Body of pancreas (tissue), 4 donors: ENCODE measurements around the gene SMURF2. TPM values are rescaled to one million over a fixed set of nuclear protein-coding genes. Genes with fewer than 3 reads are reported as not detected.
"Not testable (repeated sequence)": the region's sequence is repeated elsewhere in the genome, so short reads cannot be mapped to it uniquely, and the experiment has no call there.

Experiments used
- ATAC-seq: fragments of 150-250 bp; one replicate; pipeline ENCODE4 v1.9.1; 2016
- DNase-seq, 4 donors: peaks; one replicate each; pipeline ENCODE4 v3.0.0-alpha.2; 2019
- H3K27ac ChIP-seq, 4 donors: fragments of 200-600 bp; sonication (generic); 1 replicate in 3 of 4; 2 replicates in 1 of 4; pipeline versions ENCODE4 v1.5.1 to v1.6.1; 2016 to 2019; ENCODE audit warnings: mild to moderate bottlenecking in 1 of 4, mixed read lengths in 1 of 4, moderate library complexity in 1 of 4
- H3K27me3 ChIP-seq, 2 donors: fragments of 200-600 bp; sonication (generic); one replicate each; pipeline ENCODE4 v1.6.0; 2016; ENCODE audit warnings: mild to moderate bottlenecking in 1 of 2
- H3K36me3 ChIP-seq, 2 donors: fragments of 200-600 bp; sonication (generic); replicated peaks in 1 of 2; 2 replicates each; pipeline ENCODE4 v1.5.1; 2016; ENCODE audit warnings: low read depth in 2 of 2; ENCODE audit not compliant: insufficient read depth in 1 of 2
- H3K4me1 ChIP-seq: fragments of 200-600 bp; sonication (generic); one replicate; pipeline ENCODE4 v1.6.0; 2016
- H3K4me3 ChIP-seq, 2 donors: fragments of 200-600 bp; sonication (generic); 1 replicate in 1 of 2; 2 replicates in 1 of 2; pipeline ENCODE4 v1.5.1; 2016 to 2019
- H3K9me3 ChIP-seq, 3 donors: fragments of 200-600 bp; sonication (generic); 1 replicate in 2 of 3; 2 replicates in 1 of 3; pipeline ENCODE4 v1.5.1; 2016
- CTCF ChIP-seq, 7 experiments: fragments of 450-650 bp in 4 of 7; fragments of 200-600 bp in 3 of 7; sonication (generic) in 3 of 7; IDR thresholded peaks; one replicate each; pipeline ENCODE4 v1.5.1; 2016 to 2019; ENCODE audit warnings: antibody characterized with exemption in 7 of 7
- POLR2A ChIP-seq, 3 donors: fragments of 450-650 bp; IDR thresholded peaks; one replicate each; pipeline ENCODE4 v1.6.1; 2016; ENCODE audit warnings: antibody characterized with exemption in 3 of 3, mild to moderate bottlenecking in 2 of 3
- WGBS, 2 donors: methylation state at CpG; one replicate each; pipeline ENCODE4 v1.1.5; 2017; 5-methylcytosine and 5-hydroxymethylcytosine counted together
- intact Hi-C: fragments of 100-400 bp; cut with DNase I; formaldehyde crosslinking; loops from one replicate; pipeline ENCODE4 v1.15.1; 2023
- total RNA-seq, 2 donors: library from RNA; depleted of rRNA; stranded (reverse); fragments of >200 nt; gene quantifications; one replicate each; pipeline ENCODE4 v1.1.0, GENCODE V29; 2016

The SMURF2 gene
- total RNA-seq, 2 donors from 2014 or later, result 10.6 to 15.5 TPM

DNA sequence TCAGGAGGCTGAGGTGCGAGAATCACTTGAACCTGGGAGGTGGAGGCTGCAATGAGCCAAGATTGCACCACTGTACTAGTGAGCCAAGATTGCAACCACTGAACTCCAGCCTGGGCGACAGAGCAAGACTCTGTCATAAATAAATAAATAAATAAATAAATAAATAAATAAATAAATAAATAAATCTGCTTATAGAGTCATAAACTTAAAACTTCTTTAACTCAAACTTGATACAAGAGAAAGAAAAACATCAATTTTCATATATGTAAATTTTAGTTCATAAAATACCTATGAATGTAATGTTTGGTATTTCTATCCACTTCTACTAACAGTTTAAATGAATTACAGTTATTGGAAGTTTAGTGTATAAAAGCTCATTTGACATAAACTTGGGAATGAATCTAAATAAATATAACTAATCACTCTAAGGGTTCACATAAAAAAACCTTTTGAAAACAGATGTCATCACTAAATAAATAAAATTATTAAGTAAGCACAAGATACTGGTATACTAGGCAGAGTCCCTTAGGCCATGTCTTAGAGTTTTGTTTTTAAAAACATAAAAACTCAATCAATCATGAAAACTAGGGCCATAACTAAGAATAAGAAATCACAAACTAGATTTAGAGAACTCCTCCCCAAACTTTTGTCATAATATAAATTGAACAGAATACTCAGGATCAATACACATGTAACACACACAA is 54.1 kb downstream of the SMURF2 start:
- 81 to 95% methylated on average over 2 of the region's 2 CpGs for WGBS, 2 donors
- TF ChIP-seq POLR2A (IDR thresholded peaks at IDR 0.05) (no peak), CTCF (IDR thresholded peaks at IDR 0.05) (no peak)
- ATAC-seq (no peak), DNase-seq (no peak)
- Histone ChIP-seq H3K4me1 (peaks cover 13% of the 10 kb centered on the region), H3K27ac (no peak overlapping the region), H3K36me3 (no peaks in the 10 kb centered on the region), H3K27me3 (no peaks in the 10 kb centered on the region), H3K4me3 (no peak overlapping the region), H3K9me3 (no peaks in the 10 kb centered on the region)
- intact Hi-C loops, result no loop called here

- H3K27ac ChIP-seq, ATAC-seq, H3K9me3 ChIP-seq, H3K4me3 ChIP-seq, H3K27me3 ChIP-seq, DNase-seq, intact Hi-C loops, H3K36me3 ChIP-seq: not testable (repeated sequence)
- H3K4me1 ChIP-seq, result peaks cover 13% of the 10 kb centered on the region
- WGBS, 2 donors, result 82 to 91% methylated on average over 12 of the region's 12 CpGs
These were observed 57.6 kb downstream of the SMURF2 start for GRCh38 chr17:64604532-64604931.

- Histone ChIP-seq H3K4me3 (no peak overlapping the region), H3K27me3 (no peaks in the 10 kb centered on the region), H3K4me1 (peaks cover 13% of the 10 kb centered on the region), H3K9me3 (no peaks in the 10 kb centered on the region), H3K36me3 (no peaks in the 10 kb centered on the region), H3K27ac (no peak overlapping the region)
- DNase-seq (no peak), ATAC-seq (no peak)
- WGBS, 2 donors, result 45 to 63% methylated on average over 1 of the region's 1 CpG
- TF ChIP-seq POLR2A (IDR thresholded peaks at IDR 0.05) (no peak), CTCF (IDR thresholded peaks at IDR 0.05) (no peak)
- intact Hi-C loops, result no loop called here
These were observed 58.1 kb downstream of the SMURF2 start for GRCh38 chr17:64603987-64604386.

DNA sequence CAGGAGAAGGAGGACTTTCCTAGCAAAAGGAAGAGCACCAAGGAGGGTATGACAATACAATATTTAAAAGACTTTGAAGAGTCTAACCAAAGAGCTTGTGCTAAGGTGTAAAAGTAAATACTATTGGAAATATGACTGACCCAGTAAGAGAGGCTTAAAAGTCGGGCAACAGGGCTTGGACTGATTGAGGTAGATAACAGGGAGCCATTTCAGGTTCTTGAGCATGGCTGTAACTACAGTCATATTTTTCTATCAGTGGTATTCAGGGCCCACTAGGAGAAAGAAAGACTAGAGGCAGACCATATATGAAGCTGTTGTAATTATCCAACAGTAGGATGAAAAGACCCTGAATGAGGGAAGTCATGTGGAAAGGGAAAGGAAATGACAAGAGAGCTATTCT is 62.3 kb downstream of the SMURF2 start:
- WGBS, 2 donors, result 72 to 80% methylated on average over 1 of the region's 1 CpG
- Histone ChIP-seq H3K36me3 (no peaks in the 10 kb centered on the region), H3K4me1 (no peaks in the 10 kb centered on the region), H3K27me3 (no peaks in the 10 kb centered on the region), H3K27ac (no peak overlapping the region), H3K4me3 (no peak overlapping the region), H3K9me3 (no peaks in the 10 kb centered on the region)
- intact Hi-C loops, result no loop called here
- TF ChIP-seq CTCF (IDR thresholded peaks at IDR 0.05), result no peak
- no peak for TF ChIP-seq POLR2A (IDR thresholded peaks at IDR 0.05)
- no peak for DNase-seq
- ATAC-seq, result no peak

DNA sequence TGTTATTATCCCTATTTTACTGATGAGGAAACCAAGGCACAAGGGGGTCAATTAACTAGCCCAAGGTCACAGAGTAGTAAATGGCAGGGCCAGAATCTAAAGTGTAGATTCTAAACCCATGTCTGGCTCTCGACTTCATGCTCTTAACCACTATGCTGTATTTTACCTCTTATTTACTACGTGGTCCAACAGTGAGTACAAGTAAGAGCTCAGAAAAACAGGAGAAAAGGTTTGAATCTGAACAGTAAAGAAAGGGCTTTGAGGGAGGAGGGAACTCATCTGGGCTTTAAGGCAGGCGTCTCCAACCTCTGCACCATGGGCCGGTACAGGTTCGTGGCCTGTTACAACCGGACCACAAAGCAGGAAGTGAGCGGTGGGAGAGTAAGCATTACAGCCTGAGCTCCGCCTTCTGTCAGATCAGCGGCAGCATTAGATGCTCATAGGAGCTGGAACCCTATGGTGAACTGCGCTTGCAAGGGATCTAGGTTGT is 62.9 kb downstream of the SMURF2 start:
- no peak overlapping the region for H3K27ac ChIP-seq
- intact Hi-C loops, result no loop called here
- H3K9me3 ChIP-seq, result no peaks in the 10 kb centered on the region
- DNase-seq, result peak in 1 of 4 donors; percentile 5
- no peak overlapping the region for H3K4me3 ChIP-seq
- 88 to 90% methylated on average over 10 of the region's 10 CpGs for WGBS, 2 donors
- ATAC-seq, result no peak
- no peaks in the 10 kb centered on the region for H3K36me3 ChIP-seq
- H3K4me1 ChIP-seq, result no peaks in the 10 kb centered on the region
- no peaks in the 10 kb centered on the region for H3K27me3 ChIP-seq
- no peak for TF ChIP-seq CTCF (IDR thresholded peaks at IDR 0.05)
- no peak for TF ChIP-seq POLR2A (IDR thresholded peaks at IDR 0.05)
